Muscle layer of colon (tissue), 2 donors: ENCODE measurements around the gene HIPK3.
"Not testable (repeated sequence)": the region's sequence is repeated elsewhere in the genome, so short reads cannot be mapped to it uniquely, and the experiment has no call there.

Source experiments
- H3K27ac ChIP-seq: one replicate; pipeline ENCODE4 v1.7.0; 2013; ENCODE audit warnings: low read depth, mild to moderate bottlenecking, low read length, moderate library complexity
- H3K27me3 ChIP-seq, 2 donors: one replicate each; pipeline ENCODE4 v1.7.0; 2013; ENCODE audit warnings: low read length in 2 of 2, mild to moderate bottlenecking in 2 of 2; ENCODE audit not compliant: insufficient read depth in 2 of 2, control insufficient read depth in 1 of 2
- H3K36me3 ChIP-seq: one replicate; pipeline ENCODE4 v1.7.0; 2013; ENCODE audit warnings: mild to moderate bottlenecking, low read length; ENCODE audit not compliant: insufficient read depth
- H3K4me1 ChIP-seq: one replicate; pipeline ENCODE4 v1.7.0; 2013; ENCODE audit warnings: mild to moderate bottlenecking, low read length; ENCODE audit not compliant: insufficient read depth
- H3K4me3 ChIP-seq, 2 donors: one replicate each; pipeline ENCODE4 v1.7.0; 2013; ENCODE audit warnings: low read length in 2 of 2, low read depth in 1 of 2, mild to moderate bottlenecking in 1 of 2, moderate library complexity in 1 of 2
- H3K9ac ChIP-seq: one replicate; pipeline ENCODE4 v1.7.0; 2013; ENCODE audit warnings: low read length
- H3K9me3 ChIP-seq: one replicate; pipeline ENCODE4 v1.7.0; 2013; ENCODE audit warnings: mild to moderate bottlenecking, low read length
- donor health status: abdominal sarcoma.
- donor health status: Adenocarcinoma of cecum.

The HIPK3 gene

GRCh38 chr11:33333816-33334215, 76.6 kb downstream of the HIPK3 start:
- Histone ChIP-seq H3K36me3 (no peaks in the 10 kb centered on the region), H3K27ac (no peak overlapping the region), H3K27me3 (no peaks in the 10 kb centered on the region), H3K4me1 (peaks cover 3% of the 10 kb centered on the region), H3K9me3 (no peaks in the 10 kb centered on the region), H3K9ac (no peak overlapping the region), H3K4me3 (no peak overlapping the region)

DNA sequence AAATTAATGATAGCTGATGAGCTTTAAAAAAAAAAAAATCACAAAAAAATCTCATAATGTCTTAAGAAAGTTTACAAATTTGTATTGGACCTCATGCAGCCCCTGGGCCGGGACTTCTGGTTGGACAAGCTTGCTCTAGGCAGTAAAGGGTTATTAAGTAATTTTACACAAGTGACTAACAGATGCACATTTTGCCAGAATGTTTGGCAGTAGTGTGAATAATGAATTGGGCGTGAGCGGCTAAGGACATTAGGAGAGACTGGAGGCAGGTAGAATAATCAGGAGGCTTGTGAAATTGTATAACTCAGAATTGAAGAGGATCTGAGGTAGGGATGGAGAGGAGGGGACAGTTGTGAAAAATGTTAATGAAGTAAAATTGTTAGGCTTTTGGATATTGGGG, 77.4 kb downstream of the HIPK3 start:
- no peak overlapping the region for H3K4me3 ChIP-seq
- H3K36me3 ChIP-seq: peaks cover 5% of the 10 kb centered on the region
- no peaks in the 10 kb centered on the region for H3K9me3 ChIP-seq

DNA sequence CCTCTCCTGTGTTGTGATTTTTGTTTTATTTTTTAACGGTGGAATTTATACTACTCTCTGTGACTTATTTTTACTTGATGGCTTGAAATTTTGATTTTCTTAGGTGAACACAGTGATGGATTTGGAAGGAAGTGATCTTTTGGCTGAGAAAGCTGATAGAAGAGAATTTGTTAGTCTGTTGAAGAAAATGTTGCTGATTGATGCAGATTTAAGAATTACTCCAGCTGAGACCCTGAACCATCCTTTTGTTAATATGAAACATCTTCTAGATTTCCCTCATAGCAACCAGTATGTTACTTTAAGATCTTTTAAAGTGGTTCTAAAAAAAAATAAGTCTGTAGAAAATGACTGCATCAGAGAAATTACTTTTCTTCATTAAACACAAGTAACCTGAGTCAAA, 82.1 kb downstream of the HIPK3 start:
- H3K27ac ChIP-seq: no peak overlapping the region
- peaks cover 37% of the 10 kb centered on the region for H3K36me3 ChIP-seq
- no peaks in the 10 kb centered on the region for H3K4me1 ChIP-seq
- no peaks in the 10 kb centered on the region for H3K9me3 ChIP-seq
- H3K4me3 ChIP-seq: no peak overlapping the region
- H3K27me3 ChIP-seq: no peaks in the 10 kb centered on the region
- H3K9ac ChIP-seq: no peak overlapping the region

More for the DNA sequence above, 77.4 kb downstream of the HIPK3 start:
- H3K9ac ChIP-seq: no peak overlapping the region
- H3K4me1 ChIP-seq: peaks cover 1% of the 10 kb centered on the region
- H3K27me3 ChIP-seq: no peaks in the 10 kb centered on the region
- no peak overlapping the region for H3K27ac ChIP-seq

DNA sequence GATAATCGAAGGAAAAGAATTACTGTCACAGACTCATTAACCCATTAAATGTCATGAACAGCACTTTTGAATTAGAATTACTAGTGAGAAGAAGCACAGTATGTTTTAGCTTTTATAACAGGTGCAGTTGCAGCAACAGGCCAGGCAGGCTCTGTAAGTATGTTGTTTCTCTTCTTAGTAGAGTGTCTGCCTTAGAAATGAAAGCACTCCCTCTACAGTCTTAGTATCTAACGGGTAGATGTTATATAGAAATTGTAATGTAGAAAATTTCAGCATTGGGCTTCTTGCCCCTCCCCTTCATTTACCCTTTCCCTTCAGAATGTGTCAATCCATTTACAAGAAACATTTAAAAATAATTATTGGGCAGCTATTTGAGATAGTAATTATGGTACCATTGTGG, 87.4 kb downstream of the HIPK3 start:
- no peak overlapping the region for H3K27ac ChIP-seq
- no peaks in the 10 kb centered on the region for H3K27me3 ChIP-seq
- H3K9ac ChIP-seq: no peak overlapping the region
- no peaks in the 10 kb centered on the region for H3K9me3 ChIP-seq
- no peak overlapping the region for H3K4me3 ChIP-seq
- peaks cover 56% of the 10 kb centered on the region for H3K36me3 ChIP-seq
- H3K4me1 ChIP-seq: no peaks in the 10 kb centered on the region

- Histone ChIP-seq H3K27me3 (no peaks in the 10 kb centered on the region), H3K4me3 (no peak overlapping the region), H3K27ac (no peak overlapping the region), H3K9ac (no peak overlapping the region), H3K9me3 (no peaks in the 10 kb centered on the region), H3K4me1 (no peaks in the 10 kb centered on the region), H3K36me3 (peaks cover 63% of the 10 kb centered on the region)
Observed at GRCh38 chr11:33347490-33348125, 90.4 kb downstream of the HIPK3 start.

- H3K9ac ChIP-seq: no peak overlapping the region
- H3K9me3 ChIP-seq: no peaks in the 10 kb centered on the region
- no peak overlapping the region for H3K27ac ChIP-seq
- H3K36me3 ChIP-seq: peaks cover 68% of the 10 kb centered on the region
- H3K4me3 ChIP-seq: no peak overlapping the region
- no peaks in the 10 kb centered on the region for H3K27me3 ChIP-seq
- no peaks in the 10 kb centered on the region for H3K4me1 ChIP-seq
Observed at GRCh38 chr11:33350287-33350686, 93.1 kb downstream of the HIPK3 start.

DNA sequence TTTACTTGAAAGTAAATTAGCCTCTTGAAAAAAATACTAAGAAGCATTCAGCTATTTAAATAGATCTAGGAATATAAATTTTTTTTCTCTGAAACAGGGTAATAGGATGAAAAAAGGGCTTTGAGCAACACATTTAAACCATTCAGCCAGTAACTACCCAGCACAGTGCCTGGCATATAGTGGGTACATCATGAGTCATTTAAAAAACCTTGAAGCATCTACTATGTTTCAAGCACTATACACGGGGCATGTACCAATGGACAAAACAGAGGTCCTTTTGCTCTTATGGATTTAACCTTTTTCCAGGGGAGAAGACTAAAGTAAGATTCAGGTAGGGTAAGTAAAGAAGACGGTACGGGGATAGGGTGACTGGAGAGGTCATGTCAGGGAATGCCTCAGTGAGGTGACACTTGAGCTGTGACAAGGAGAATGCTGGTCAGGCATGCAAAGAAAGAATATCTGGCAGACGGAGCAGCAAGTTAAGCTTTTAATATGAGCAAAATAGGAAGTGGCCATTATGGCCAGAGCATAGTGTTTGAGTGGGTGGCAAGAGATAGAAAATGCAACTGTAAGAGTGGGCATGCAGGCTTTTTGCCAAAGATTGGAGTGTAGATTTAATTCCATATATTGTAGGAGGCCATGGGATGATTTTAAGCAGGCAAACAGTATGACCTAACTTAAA, 101.1 kb downstream of the HIPK3 start:
- no peaks in the 10 kb centered on the region for H3K9me3 ChIP-seq
- H3K9ac ChIP-seq: no peak overlapping the region
- no peaks in the 10 kb centered on the region for H3K27me3 ChIP-seq
- peaks cover 3% of the 10 kb centered on the region for H3K4me1 ChIP-seq
- H3K4me3 ChIP-seq: no peak overlapping the region
- peaks cover 12% of the 10 kb centered on the region for H3K36me3 ChIP-seq
- H3K27ac ChIP-seq: no peak overlapping the region

DNA sequence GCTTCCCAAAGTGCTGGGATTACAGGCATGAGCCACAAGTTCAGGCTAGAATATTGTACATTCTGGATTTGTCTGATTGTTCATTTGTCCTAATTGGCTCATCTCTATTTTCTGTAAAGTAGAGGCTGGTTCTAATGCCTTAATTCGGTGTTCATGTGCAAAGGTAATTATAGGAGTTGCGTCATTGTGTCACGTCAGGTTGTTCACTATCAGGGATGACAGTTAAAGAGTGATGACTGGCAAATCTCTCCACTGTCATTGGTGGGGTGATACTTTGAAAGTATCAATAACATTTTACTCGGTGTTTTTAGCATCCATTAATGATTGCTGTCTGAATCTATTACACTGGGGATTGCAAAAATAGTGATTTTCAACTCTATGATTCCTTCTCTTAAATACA, 103.5 kb downstream of the HIPK3 start:
- no peaks in the 10 kb centered on the region for H3K36me3 ChIP-seq

GRCh38 chr11:33362051-33362910, 105.1 kb downstream of the HIPK3 start:
- no peak overlapping the region for H3K4me3 ChIP-seq
- H3K36me3 ChIP-seq: no peaks in the 10 kb centered on the region
- no peaks in the 10 kb centered on the region for H3K9me3 ChIP-seq
- H3K9ac ChIP-seq: no peak overlapping the region
- H3K27ac ChIP-seq: no peak overlapping the region
- no peaks in the 10 kb centered on the region for H3K27me3 ChIP-seq
- peaks cover 3% of the 10 kb centered on the region for H3K4me1 ChIP-seq

More for the DNA sequence above, 103.5 kb downstream of the HIPK3 start:
- no peak overlapping the region for H3K27ac ChIP-seq
- no peaks in the 10 kb centered on the region for H3K27me3 ChIP-seq
- H3K4me1 ChIP-seq: peaks cover 3% of the 10 kb centered on the region
- no peak overlapping the region for H3K4me3 ChIP-seq
- H3K9me3 ChIP-seq: no peaks in the 10 kb centered on the region
- H3K9ac ChIP-seq: no peak overlapping the region

DNA sequence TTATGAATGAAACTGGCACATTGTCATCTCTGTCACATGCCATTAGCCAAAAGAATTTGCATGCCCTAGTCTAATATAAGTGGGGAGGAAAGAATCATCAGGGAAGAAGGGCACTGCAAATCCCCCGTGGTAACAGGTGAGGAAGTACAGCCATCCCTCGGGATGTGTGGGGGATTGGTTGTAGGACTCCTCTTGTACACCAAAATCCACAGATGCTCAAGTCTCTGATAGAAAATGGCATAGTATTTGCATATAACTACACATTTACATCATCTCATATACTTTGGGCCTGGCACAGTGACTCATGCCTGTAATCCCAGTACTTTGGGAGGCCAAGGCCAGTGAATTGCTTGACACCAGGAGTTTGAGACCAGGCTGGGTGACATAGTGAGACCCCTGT, 109.7 kb downstream of the HIPK3 start:
- Histone ChIP-seq H3K4me3 (no peak overlapping the region), H3K9ac (no peak overlapping the region), H3K4me1 (peaks cover 3% of the 10 kb centered on the region), H3K27ac (no peak overlapping the region), H3K27me3 (no peaks in the 10 kb centered on the region), H3K36me3 (no peaks in the 10 kb centered on the region), H3K9me3 (no peaks in the 10 kb centered on the region)

- H3K9ac ChIP-seq, H3K36me3 ChIP-seq, H3K9me3 ChIP-seq, H3K27ac ChIP-seq, H3K4me1 ChIP-seq, H3K4me3 ChIP-seq, H3K27me3 ChIP-seq: not testable (repeated sequence)
Observed at GRCh38 chr11:33368475-33368874, 111.3 kb downstream of the HIPK3 start.
